CD4-positive, alpha-beta T cell treated with Interleukin-17A for 1 hour (primary cell): ENCODE data around the gene RCC1.
"Not testable (repeated sequence)": the region's sequence is repeated elsewhere in the genome, so short reads cannot be mapped to it uniquely, and the experiment has no call there.

Source experiments
- DNase-seq: peaks from one replicate; pipeline ENCODE4 v3.0.0-alpha.2; 2020

The RCC1 gene

GRCh38 chr1:28512058-28512611 is 6.3 kb downstream of the RCC1 start:
- no peak for DNase-seq

GRCh38 chr1:28514445-28514933 is 8.6 kb downstream of the RCC1 start:
- DNase-seq, result not testable (repeated sequence)

- DNase-seq, result no peak
These were observed 10.7 kb downstream of the RCC1 start for GRCh38 chr1:28516518-28516956.

- DNase-seq, result no peak
These were observed 11.8 kb downstream of the RCC1 start for GRCh38 chr1:28517649-28517999.

- peak; percentile 90 for DNase-seq
These were observed 12.3 kb downstream of the RCC1 start for GRCh38 chr1:28518000-28518744.

- DNase-seq, result peak; percentile 40
These were observed 13.0 kb downstream of the RCC1 start for GRCh38 chr1:28518745-28519341.

- no peak for DNase-seq
These were observed 14.3 kb downstream of the RCC1 start for GRCh38 chr1:28519946-28520725.

- DNase-seq, result not testable (repeated sequence)
These were observed 15.0 kb downstream of the RCC1 start for GRCh38 chr1:28520796-28521195.

GRCh38 chr1:28521502-28522164 is 15.8 kb downstream of the RCC1 start:
- DNase-seq, result no peak

GRCh38 chr1:28522537-28522936 is 16.7 kb downstream of the RCC1 start:
- not testable (repeated sequence) for DNase-seq

- not testable (repeated sequence) for DNase-seq
These were observed 19.3 kb downstream of the RCC1 start for GRCh38 chr1:28525002-28525642.

GRCh38 chr1:28526886-28527285 is 21.0 kb downstream of the RCC1 start:
- DNase-seq, result no peak

- DNase-seq, result no peak
These were observed 24.6 kb downstream of the RCC1 start for GRCh38 chr1:28530456-28530855.

GRCh38 chr1:28534671-28535070 is 28.8 kb downstream of the RCC1 start:
- DNase-seq, result no peak

- no peak for DNase-seq
These were observed 29.3 kb downstream of the RCC1 start for GRCh38 chr1:28535180-28535579.

GRCh38 chr1:28537457-28538199 is 31.8 kb downstream of the RCC1 start:
- DNase-seq, result no peak

GRCh38 chr1:28538286-28538685 is 32.4 kb downstream of the RCC1 start:
- DNase-seq, result no peak

- no peak for DNase-seq
These were observed 34.8 kb downstream of the RCC1 start for GRCh38 chr1:28540651-28541050.

GRCh38 chr1:28541414-28542015 is 35.7 kb downstream of the RCC1 start:
- not testable (repeated sequence) for DNase-seq

- DNase-seq, result no peak
These were observed 39.4 kb downstream of the RCC1 start for GRCh38 chr1:28545246-28545628.

- no peak for DNase-seq
These were observed 42.5 kb downstream of the RCC1 start for GRCh38 chr1:28548318-28548717.
